HepG2 (cell line): ENCODE results near the gene LECT2. TPM values are rescaled to one million over a fixed set of nuclear protein-coding genes. Genes with fewer than 3 reads are reported as not detected.

Experiments
- ATAC-seq: fragments of 200-7000 bp; cut with Tn5 transposase; 3 replicates; pipeline ENCODE4 v1.9.1; 2020; ENCODE audit warnings: mild to moderate bottlenecking, moderate library complexity
- BruUV-seq: library from RNA; stranded (reverse); fragments of 400-500 nt; replicated peaks from 2 replicates; lab custom pipeline; 2021; lab: Mats Ljungman, UMichigan
- CTCF ChIA-PET: fragments of 300-600 bp; formaldehyde crosslinking; extraction: SDS; loops from one replicate; lab custom pipeline; 2021; ENCODE audit warnings: low total read pairs, inconsistent platforms, low intra/inter-chr PET ratio; lab: Yijun Ruan, JAX
- POLR2A ChIA-PET: fragments of 350-600 bp; sonication (Branson Sonifier 250); formaldehyde crosslinking; loops from one replicate; lab custom pipeline; 2020; ENCODE audit warnings: antibody characterized with exemption, inconsistent platforms; lab: Yijun Ruan, JAX
- DNase-seq: peaks from one replicate; pipeline ENCODE4 v3.0.0-alpha.2; 2015; ENCODE audit warnings: low spot score
- FAIRE-seq: peaks from 3 replicates; lab custom pipeline; 2011; peaks lifted over from hg19 to GRCh38; lab: Jason Lieb, UNC
- H2AFZ ChIP-seq: one replicate; pipeline ENCODE4 v1.6.1; 2011; ENCODE audit warnings: low read length, inconsistent platforms
- H3K27ac ChIP-seq: fragments of 300-600 bp; 3 replicates; pipeline ENCODE4 v1.8.0; 2011; ENCODE audit warnings: mixed run types, mild to moderate bottlenecking, mixed read lengths, low read length, inconsistent platforms; ENCODE audit not compliant: insufficient read depth; ENCODE audit errors: extremely low read length
- H3K27me3 ChIP-seq, 2 experiments: fragments of 200-600 bp in 1 of 2; 2 replicates in 1 of 2; 3 replicates in 1 of 2; pipeline versions ENCODE4 v1.6.0 to v1.8.0; 2011; ENCODE audit warnings: low read length in 2 of 2, mild to moderate bottlenecking in 2 of 2, moderate library complexity in 2 of 2, inconsistent platforms in 1 of 2; ENCODE audit not compliant: insufficient read depth in 2 of 2, control insufficient read depth in 1 of 2
- H3K36me3 ChIP-seq, 2 experiments: fragments of 200-600 bp in 1 of 2; replicated peaks in 1 of 2; 2 replicates in 1 of 2; 3 replicates in 1 of 2; pipeline versions ENCODE4 v1.5.1 to v1.8.0; 2011; ENCODE audit warnings: low read length in 2 of 2, inconsistent platforms in 1 of 2; ENCODE audit not compliant: insufficient read depth in 2 of 2, control insufficient read depth in 1 of 2
- H3K4me1 ChIP-seq: 2 replicates; pipeline ENCODE4 v1.5.1; 2012; ENCODE audit warnings: low read length, inconsistent platforms; ENCODE audit not compliant: insufficient read depth
- H3K4me2 ChIP-seq: 2 replicates; pipeline ENCODE4 v1.6.0; 2011; ENCODE audit warnings: low read depth, low read length, inconsistent platforms
- H3K4me3 ChIP-seq, 3 experiments: fragments of 200-600 bp in 1 of 3; sonication (generic), shearing (Covaris generic) in 1 of 3; replicated peaks in 1 of 3; 2 replicates each; pipeline ENCODE4 v1.5.1; 2011 to 2016; ENCODE audit warnings: low read length in 3 of 3, inconsistent platforms in 2 of 3, low read depth in 2 of 3, mild to moderate bottlenecking in 2 of 3, control low read depth in 1 of 3, mixed read lengths in 1 of 3; ENCODE audit not compliant: insufficient read depth in 1 of 3
- H3K79me2 ChIP-seq: one replicate; pipeline ENCODE4 v1.6.1; 2011; ENCODE audit warnings: low read length, inconsistent platforms; ENCODE audit not compliant: insufficient read depth
- H3K9ac ChIP-seq: 2 replicates; pipeline ENCODE4 v1.6.0; 2011; ENCODE audit warnings: mild to moderate bottlenecking, low read depth, low read length, inconsistent platforms; ENCODE audit not compliant: insufficient read depth
- H3K9me3 ChIP-seq: 2 replicates; pipeline ENCODE4 v1.5.1; 2012; ENCODE audit warnings: mild to moderate bottlenecking, low read length
- H4K20me1 ChIP-seq: 2 replicates; pipeline ENCODE4 v1.6.0; 2011; ENCODE audit warnings: inconsistent platforms, mild to moderate bottlenecking, low read length, moderate library complexity; ENCODE audit not compliant: insufficient read depth
- ARNTL ChIP-seq: sonication (generic); formaldehyde crosslinking; IDR thresholded peaks from 2 replicates; pipeline ENCODE4 v1.4.0; 2020; ENCODE audit warnings: mild to moderate bottlenecking, missing genetic modification reagents
- BCL3 ChIP-seq: sonication (generic); formaldehyde crosslinking; IDR thresholded peaks from 2 replicates; pipeline ENCODE4 v1.5.1; 2020; ENCODE audit warnings: mild to moderate bottlenecking, missing genetic modification reagents, moderate library complexity
- BCL6 ChIP-seq: IDR thresholded peaks from 2 replicates; pipeline ENCODE4 v1.6.1; 2016; ENCODE audit warnings: missing genetic modification reagents, missing compliant biosample characterization
- CCDC6 ChIP-seq: sonication (generic); formaldehyde crosslinking; IDR thresholded peaks from 2 replicates; pipeline ENCODE4 v1.8.1; 2022; ENCODE audit warnings: mild to moderate bottlenecking, missing genetic modification reagents, moderate library complexity
- HDAC6 ChIP-seq: fragments of 200-600 bp; sonication (generic); IDR thresholded peaks from 2 replicates; pipeline ENCODE4 v1.7.0; 2017; ENCODE audit warnings: mild to moderate bottlenecking, antibody characterized with exemption, low read length, low read depth
- KAT7 ChIP-seq: IDR thresholded peaks from 2 replicates; pipeline ENCODE4 v1.6.1; 2018; ENCODE audit warnings: borderline replicate concordance, missing compliant biosample characterization
- KDM5B ChIP-seq: sonication (generic); formaldehyde crosslinking; IDR thresholded peaks from 2 replicates; pipeline ENCODE4 v1.4.0; 2020; ENCODE audit warnings: missing genetic modification reagents, mild to moderate bottlenecking, borderline replicate concordance
- MYNN ChIP-seq: sonication (generic); formaldehyde crosslinking; IDR thresholded peaks from 2 replicates; pipeline ENCODE4 v1.4.0; 2020; ENCODE audit warnings: mild to moderate bottlenecking, low read depth, missing genetic modification reagents
- RFXANK ChIP-seq: IDR thresholded peaks from 2 replicates; pipeline ENCODE4 v1.6.1; 2016
- SP5 ChIP-seq: IDR thresholded peaks from 2 replicates; pipeline ENCODE4 v1.6.1; 2016; ENCODE audit warnings: low read depth, borderline replicate concordance
- ZBTB3 ChIP-seq: sonication (generic); formaldehyde crosslinking; IDR thresholded peaks from 2 replicates; pipeline ENCODE4 v1.4.0; 2020; ENCODE audit warnings: low read depth, mild to moderate bottlenecking, moderate library complexity, missing genetic modification reagents, borderline replicate concordance
- ZBTB43 ChIP-seq: sonication (generic); formaldehyde crosslinking; conservative IDR thresholded peaks from 2 replicates; pipeline ENCODE4 v1.4.0; 2020; ENCODE audit warnings: missing genetic modification reagents
- ZC3H13 ChIP-seq: sonication (generic); formaldehyde crosslinking; IDR thresholded peaks from 2 replicates; pipeline ENCODE4 v1.8.1; 2023; ENCODE audit warnings: mild to moderate bottlenecking, missing genetic modification reagents, moderate library complexity
- ZNF251 ChIP-seq: sonication (generic); formaldehyde crosslinking; IDR thresholded peaks from 2 replicates; pipeline ENCODE4 v1.9.0; 2021; ENCODE audit warnings: mild to moderate bottlenecking, missing genetic modification reagents
- ZNF331 ChIP-seq: sonication (generic); formaldehyde crosslinking; IDR thresholded peaks from 2 replicates; pipeline ENCODE4 v1.4.0; 2020; ENCODE audit warnings: missing genetic modification reagents
- ZNF343 ChIP-seq: sonication (generic); formaldehyde crosslinking; IDR thresholded peaks from 2 replicates; pipeline ENCODE4 v1.4.0; 2020; ENCODE audit warnings: mild to moderate bottlenecking, missing genetic modification reagents
- ZNF780A ChIP-seq: sonication (generic); formaldehyde crosslinking; IDR thresholded peaks from 2 replicates; pipeline ENCODE4 v1.8.0; 2022; ENCODE audit warnings: mild to moderate bottlenecking, missing genetic modification reagents, moderate library complexity
- ZSCAN12 ChIP-seq: sonication (generic); formaldehyde crosslinking; IDR thresholded peaks from 2 replicates; pipeline ENCODE4 v1.9.0; 2021; ENCODE audit warnings: mild to moderate bottlenecking, missing genetic modification reagents
- WGBS: methylation state at CpG from one replicate; pipeline ENCODE4 v1.1.6; 2017; ENCODE audit warnings: low lambda C conversion rate; 5-methylcytosine and 5-hydroxymethylcytosine counted together
- in situ Hi-C: cut with HindIII; loops from 2 replicates; pipeline ENCODE4 v1.10.0; 2017; ENCODE audit warnings: low pct_unique_long_range_greater_than_20kb; ENCODE audit not compliant: extremely low pct_ligation_motif_present
- intact Hi-C: fragments of 100-400 bp; cut with micrococcal nuclease; formaldehyde crosslinking; loops from one replicate; pipeline ENCODE4 v1.10.0; 2022; ENCODE audit not compliant: unreplicated experiment
- polyA plus RNA-seq, 8 experiments: library from polyadenylated mRNA; depleted of rRNA in 3 of 8; stranded (reverse) in 7 of 8; unstranded in 1 of 8; fragments of >200 nt; fragmentation: Illumina TruSeq in 4 of 8; extraction: Trizol in 4 of 8; gene quantifications; 2 replicates each; pipeline versions ENCODE4 v1.2.1 to v1.2.3, GENCODE V29; 2011 to 2016; ENCODE audit warnings: low read depth in 4 of 8, missing spikeins in 1 of 8, mixed read lengths in 1 of 8; ENCODE audit not compliant: insufficient read depth in 1 of 8
- total RNA-seq, 5 experiments: library from RNA; depleted of rRNA; stranded (reverse); fragments of >200 nt; fragmentation: Illumina TruSeq; extraction: Trizol; gene quantifications; 2 replicates each; pipeline ENCODE4 v1.2.3, GENCODE V29; 2016; ENCODE audit warnings: low read depth in 1 of 5
- TF ChIP-seq, protein P1 (sequence below): sonication (generic); formaldehyde crosslinking; IDR thresholded peaks from 2 replicates; pipeline ENCODE4 v1.5.0; 2020; ENCODE audit warnings: mild to moderate bottlenecking, missing genetic modification reagents, borderline replicate concordance

LECT2 gene
- total and polyA plus RNA-seq, 2 of the 13 experiments (the other 11 are each of a cell fraction or from before 2014, with no cell fraction given), result not detected

- intact Hi-C loops, result no loop called here
- Histone ChIP-seq H3K4me2 (no peak overlapping the region), H3K79me2 (no peaks in the 10 kb centered on the region)
- TF ChIP-seq ZBTB43 (CRISPR knock-in tag) (no peak), ZC3H13 (CRISPR knock-in tag) (no peak), ZNF251 (no peak), ZBTB3 (no peak), RFXANK (CRISPR knock-in tag) (no peak), CCDC6 (CRISPR knock-in tag) (no peak), MYNN (CRISPR knock-in tag) (no peak), ZNF331 (no peak), ARNTL (CRISPR knock-in tag) (no peak), SP5 (CRISPR knock-in tag) (no peak), BCL3 (CRISPR knock-in tag) (no peak), BCL6 (CRISPR knock-in tag) (no peak), KDM5B (CRISPR knock-in tag) (no peak), ZNF343 (CRISPR knock-in tag) (no peak), KAT7 (CRISPR knock-in tag) (no peak), HDAC6 (no peak), ZSCAN12 (CRISPR knock-in tag) (no peak), ZNF780A (CRISPR knock-in tag) (no peak)
- TF ChIP-seq, protein P1, sequence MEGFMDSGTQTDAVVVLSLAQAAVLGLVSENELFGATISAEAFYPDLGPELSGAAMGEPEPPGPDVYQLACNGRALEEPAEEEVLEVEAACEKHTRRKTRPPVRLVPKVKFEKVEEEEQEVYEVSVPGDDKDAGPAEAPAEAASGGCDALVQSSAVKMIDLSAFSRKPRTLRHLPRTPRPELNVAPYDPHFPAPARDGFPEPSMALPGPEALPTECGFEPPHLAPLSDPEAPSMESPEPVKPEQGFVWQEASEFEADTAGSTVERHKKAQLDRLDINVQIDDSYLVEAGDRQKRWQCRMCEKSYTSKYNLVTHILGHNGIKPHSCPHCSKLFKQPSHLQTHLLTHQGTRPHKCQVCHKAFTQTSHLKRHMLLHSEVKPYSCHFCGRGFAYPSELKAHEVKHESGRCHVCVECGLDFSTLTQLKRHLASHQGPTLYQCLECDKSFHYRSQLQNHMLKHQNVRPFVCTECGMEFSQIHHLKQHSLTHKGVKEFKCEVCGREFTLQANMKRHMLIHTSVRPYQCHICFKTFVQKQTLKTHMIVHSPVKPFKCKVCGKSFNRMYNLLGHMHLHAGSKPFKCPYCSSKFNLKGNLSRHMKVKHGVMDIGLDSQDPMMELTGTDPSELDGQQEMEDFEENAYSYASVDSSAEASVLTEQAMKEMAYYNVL, result no peak
- TF ChIP-seq, all 625 proteins: peak for 0
- no TSS peak for BruUV-seq
- DNase-seq, result no peak
- in situ Hi-C loops, result no loop called here
- no peak for FAIRE-seq
- Histone ChIP-seq H3K27me3 (no peaks in the 10 kb centered on the region), H3K4me1 (peaks cover 45% of the 10 kb centered on the region), H2AFZ (no peak overlapping the region), H3K27ac (no peak overlapping the region), H3K9ac (no peak overlapping the region), H4K20me1 (no peaks in the 10 kb centered on the region), H3K4me3 (no peak overlapping the region), H3K9me3 (no peaks in the 10 kb centered on the region), H3K36me3 (no peaks in the 10 kb centered on the region)
- no peak for ATAC-seq
- POLR2A ChIA-PET, result no interaction called here
- CTCF ChIA-PET, result no interaction called here
- 94% methylated on average over 3 of the region's 3 CpGs for WGBS
These were observed 49.7 kb upstream of the LECT2 start for GRCh38 chr5:136004436-136004835.
